Skin of body (tissue), 3 donors: ENCODE data around the gene CDKL4. TPM values are rescaled to one million over a fixed set of nuclear protein-coding genes. Genes with fewer than 3 reads are reported as not detected.
"Not testable (repeated sequence)": the region's sequence is repeated elsewhere in the genome, so short reads cannot be mapped to it uniquely, and the experiment has no call there.

Experiments used
- DNase-seq: peaks from one replicate; lab custom pipeline; 2025; lab: John Stamatoyannopoulos, UW
- small RNA-seq: library from RNA; depleted of rRNA; stranded (forward); fragments of <200 nt; gene quantifications from one replicate; pipeline ENCODE3, GENCODE V24; 2014; ENCODE audit warnings: low replicate concordance
- total RNA-seq: library from RNA; depleted of rRNA; stranded (reverse); fragments of >200 nt; gene quantifications from one replicate; pipeline ENCODE4 v1.2.3, GENCODE V29; 2014

CDKL4 gene
- total RNA-seq, 1 donor from 2014 or later, result 2.3 TPM

DNA sequence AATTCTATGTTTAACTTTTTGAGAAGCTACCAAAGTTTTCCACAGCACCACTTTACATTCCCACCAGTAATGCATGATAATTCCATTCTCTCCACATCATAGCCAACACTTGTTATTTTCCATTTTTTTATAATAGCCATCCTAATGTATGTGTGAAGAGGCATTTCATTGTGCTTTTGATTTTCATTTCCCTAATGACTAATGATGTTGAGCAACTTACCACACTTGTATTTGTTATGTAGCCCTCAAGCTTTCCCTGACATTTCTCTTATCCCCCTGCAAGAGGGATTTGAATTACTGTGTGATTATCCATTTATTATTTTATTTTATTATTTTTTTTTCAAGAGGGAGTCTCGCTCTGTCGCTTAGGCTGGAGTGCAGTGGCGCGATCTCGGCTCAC lies 99.4 kb downstream of the CDKL4 start:
- DNase-seq, result no peak

DNA sequence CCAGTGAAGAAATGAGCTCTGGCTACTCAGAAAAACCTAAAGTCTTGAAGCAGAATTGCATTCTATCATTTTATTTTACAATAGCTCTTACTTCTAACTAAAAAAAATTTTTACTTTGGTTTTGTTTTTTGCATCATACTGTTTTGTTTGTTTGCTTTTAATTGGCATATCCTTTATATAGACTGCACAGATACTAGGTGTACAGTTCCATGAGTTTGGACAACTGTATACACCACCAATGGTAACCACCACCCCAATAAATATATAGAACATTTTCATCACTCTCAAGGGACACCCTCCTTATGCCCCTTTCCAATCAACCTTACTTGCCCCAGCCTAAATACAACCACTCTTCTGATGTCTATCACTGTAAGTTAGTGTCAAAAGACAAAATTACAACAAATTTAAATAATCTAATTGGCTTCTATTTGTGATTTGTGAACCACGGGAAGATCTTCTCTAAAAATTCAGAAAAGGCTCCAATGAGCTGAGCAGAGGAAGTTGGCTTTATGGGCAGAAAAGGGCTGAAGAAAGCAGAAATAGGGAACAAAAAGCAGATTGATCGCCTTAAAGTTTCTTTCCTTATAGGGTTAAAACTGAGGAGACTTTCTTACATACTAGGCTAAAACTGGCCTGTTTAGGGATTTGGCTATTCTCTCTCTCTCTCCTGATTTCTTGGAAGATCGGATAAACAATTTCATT lies 100.7 kb downstream of the CDKL4 start:
- DNase-seq, result no peak

- no peak for DNase-seq
These were observed 102.2 kb downstream of the CDKL4 start for GRCh38 chr2:39141334-39142271.

GRCh38 chr2:39140948-39141333 lies 102.8 kb downstream of the CDKL4 start:
- DNase-seq, result not testable (repeated sequence)

DNA sequence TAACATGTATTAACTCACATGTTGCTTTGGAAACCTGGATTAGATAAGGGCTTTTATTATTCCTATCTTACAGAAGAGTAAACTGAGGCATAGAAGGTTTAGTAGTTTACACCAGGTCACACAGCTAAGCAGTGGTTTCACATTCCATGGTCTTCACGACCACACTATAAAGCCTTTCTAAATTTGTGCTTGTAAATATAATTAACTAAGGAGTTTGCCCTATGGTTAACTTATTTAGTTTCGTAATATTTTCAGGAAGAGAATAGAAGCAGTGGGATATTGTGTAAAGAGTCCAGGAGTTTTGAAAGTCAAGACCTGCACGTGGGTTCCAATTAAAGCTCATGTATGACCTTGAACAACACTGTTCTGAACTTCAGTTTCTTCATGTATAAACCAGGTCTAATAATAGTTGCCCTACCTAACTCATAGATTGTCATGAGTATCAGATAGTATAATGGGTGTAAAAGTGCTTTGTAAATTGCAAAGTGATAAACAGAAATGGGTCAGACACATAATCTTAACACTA lies 103.4 kb downstream of the CDKL4 start:
- DNase-seq, result no peak

GRCh38 chr2:39139511-39140237 lies 104.1 kb downstream of the CDKL4 start:
- DNase-seq, result no peak

DNA sequence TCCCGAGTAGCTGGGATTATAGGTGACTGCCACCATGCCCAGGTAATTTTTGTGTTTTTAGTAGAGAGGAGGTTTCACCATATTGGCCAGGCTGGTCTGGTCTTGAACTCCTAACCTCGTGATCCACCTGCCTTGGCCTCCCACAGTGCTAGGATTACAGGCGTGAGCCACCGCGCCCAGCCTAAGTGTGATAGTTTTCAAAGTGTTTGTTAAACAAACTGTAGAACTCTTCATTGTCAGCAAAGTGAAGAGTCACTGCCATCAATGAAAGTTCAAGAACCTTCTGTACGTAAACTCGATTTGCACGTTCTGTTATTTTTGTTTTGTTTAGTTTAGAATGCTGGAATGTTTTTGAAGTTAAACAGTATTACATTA lies 104.9 kb downstream of the CDKL4 start:
- DNase-seq, result no peak

DNA sequence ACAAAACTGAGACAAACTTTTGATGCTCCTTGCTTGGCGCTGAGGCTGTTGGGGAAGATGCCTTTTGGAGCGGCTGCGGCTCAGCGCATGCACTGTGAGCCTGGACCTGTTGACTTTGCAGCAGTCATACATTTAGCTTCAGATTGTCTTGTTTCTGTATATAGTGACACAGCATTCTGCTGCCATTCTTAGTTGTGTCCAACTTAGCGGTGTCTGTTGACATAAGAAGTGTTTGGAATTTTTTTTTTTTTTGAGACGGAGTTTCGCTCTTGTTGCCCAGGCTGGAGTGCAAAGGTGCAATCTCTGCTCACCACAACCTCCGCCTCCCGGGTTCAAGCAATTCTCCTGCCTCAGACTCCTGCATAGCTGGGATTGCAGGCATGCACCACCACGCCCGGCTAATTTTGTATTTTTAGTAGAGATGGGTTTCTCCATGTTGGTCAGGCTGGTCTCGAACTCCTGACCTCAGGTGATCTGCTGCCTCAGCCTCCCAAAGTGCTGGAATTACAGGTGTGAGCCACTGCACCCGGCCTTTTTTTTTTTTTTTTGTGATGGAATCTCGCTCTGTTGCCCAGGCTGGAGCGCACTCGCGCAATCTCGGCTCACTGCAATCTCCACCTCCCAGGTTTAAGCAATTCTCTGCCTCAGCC lies 105.5 kb downstream of the CDKL4 start:
- not testable (repeated sequence) for DNase-seq

DNA sequence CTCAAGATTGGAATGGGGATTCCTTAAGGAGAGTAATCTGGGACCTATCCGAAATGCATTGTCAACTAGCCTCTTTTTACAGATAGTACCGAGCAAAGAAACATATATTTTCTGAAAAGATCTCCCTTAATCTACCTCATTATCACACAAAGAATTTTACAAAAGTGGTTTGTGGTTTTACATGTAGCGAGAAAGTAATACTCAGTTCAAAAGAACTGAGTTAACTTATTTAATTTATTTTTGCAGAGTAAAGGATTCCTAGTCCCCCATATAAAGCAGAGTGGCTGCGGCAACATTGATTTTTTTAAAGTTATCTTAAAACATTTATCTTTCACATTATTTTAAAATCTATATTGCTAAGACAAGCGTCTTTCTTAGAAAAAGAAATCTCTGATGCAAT lies 107.0 kb downstream of the CDKL4 start:
- DNase-seq, result no peak

DNA sequence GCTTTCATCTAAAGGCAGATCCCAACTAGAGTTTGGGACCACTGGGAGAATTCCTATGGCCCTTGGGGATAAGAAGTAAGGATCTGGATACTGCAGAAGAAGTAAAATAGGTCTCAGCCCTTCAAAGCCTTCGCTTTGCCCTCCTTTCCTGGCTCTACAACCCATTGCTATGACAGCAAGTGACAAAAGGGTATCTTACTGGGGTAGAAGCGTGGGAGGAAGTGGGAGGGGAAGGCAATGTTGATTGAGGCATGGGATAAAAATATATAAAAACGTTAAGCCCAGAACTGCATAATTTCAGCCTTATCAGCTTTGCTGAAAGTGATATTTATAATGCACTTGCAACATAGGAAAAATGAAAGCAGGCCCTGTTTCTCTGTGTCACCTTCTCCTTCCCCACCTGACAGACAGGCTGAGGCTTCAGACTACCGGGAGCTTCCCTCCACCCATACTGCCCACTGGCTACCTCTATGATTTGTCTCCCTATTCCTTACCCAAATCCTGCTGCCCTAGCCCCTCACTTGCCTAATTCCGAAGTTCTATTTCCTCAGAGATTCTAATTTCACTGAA lies 108.0 kb downstream of the CDKL4 start:
- DNase-seq, result no peak

GRCh38 chr2:39133215-39133851 lies 110.4 kb downstream of the CDKL4 start:
- no peak for DNase-seq

DNA sequence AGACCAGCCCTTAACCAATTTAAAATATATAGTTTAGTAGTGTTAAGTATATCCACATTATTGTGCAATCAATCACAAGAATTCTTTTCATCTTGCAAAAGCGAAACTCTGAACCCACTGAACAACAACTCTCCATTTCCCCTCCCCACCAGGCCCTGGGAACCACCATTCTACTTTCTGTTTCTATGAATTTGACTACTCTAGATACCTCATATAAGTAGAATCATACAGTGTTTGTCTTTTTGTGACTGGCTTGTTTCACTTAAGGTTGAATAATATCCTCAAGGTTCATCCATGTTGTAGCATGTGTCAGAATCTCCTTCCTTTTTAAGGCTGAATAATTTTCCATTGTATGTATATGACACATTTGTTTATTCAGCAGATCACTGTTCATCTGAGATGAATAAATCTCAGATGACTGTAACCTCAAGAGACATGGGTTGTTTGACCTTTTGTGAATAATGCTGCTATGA lies 114.8 kb downstream of the CDKL4 start:
- DNase-seq, result no peak

GRCh38 chr2:39127973-39128372 lies 115.8 kb downstream of the CDKL4 start:
- DNase-seq, result no peak

Small RNA genes lying within 50 kb of the gene (small RNA-seq; reads per million reads assigned to genes)
- not detected for gene RF00019
- gene RF00272, result not detected

Other genes with a start within 250 kb of the CDKL4 start
- gene SOS1, start 122.9 kb downstream of the CDKL4 start, total RNA-seq, result 32.3 TPM
- gene MAP4K3, start 193.3 kb upstream of the CDKL4 start, total RNA-seq, result 59.2 TPM